Vagina (tissue), 2 donors: ENCODE results near the gene TRPM2. TPM values are rescaled to one million over a fixed set of nuclear protein-coding genes. Genes with fewer than 3 reads are reported as not detected.

ENCODE experiments used
- DNase-seq, 2 donors: peaks; one replicate each; pipeline ENCODE4 v3.0.0-alpha.2; 2017; ENCODE audit errors: extremely low spot score in 2 of 2
- H3K27ac ChIP-seq: fragments of 200-600 bp; sonication (generic); one replicate; pipeline ENCODE4 v1.5.1; 2019
- H3K27me3 ChIP-seq: fragments of 200-600 bp; sonication (generic); one replicate; pipeline ENCODE4 v1.5.1; 2019
- H3K36me3 ChIP-seq, 2 donors: fragments of 200-600 bp; sonication (generic); one replicate each; pipeline ENCODE4 v1.5.1; 2017 to 2019
- H3K4me1 ChIP-seq: fragments of 200-600 bp; sonication (generic); one replicate; pipeline ENCODE4 v1.5.1; 2019
- H3K4me3 ChIP-seq, 2 donors: fragments of 200-600 bp; sonication (generic); 1 replicate in 1 of 2; 2 replicates in 1 of 2; pipeline ENCODE4 v1.5.1; 2016 to 2019
- H3K9me3 ChIP-seq: fragments of 200-600 bp; sonication (generic); one replicate; pipeline ENCODE4 v1.5.1; 2019
- CTCF ChIP-seq, 3 experiments: fragments of 450-650 bp in 2 of 3; fragments of 200-600 bp in 1 of 3; sonication (generic) in 1 of 3; IDR thresholded peaks; one replicate each; pipeline ENCODE4 v1.5.1; 2017 to 2019; ENCODE audit warnings: antibody characterized with exemption in 3 of 3, mild to moderate bottlenecking in 2 of 3, moderate library complexity in 2 of 3
- POLR2A ChIP-seq, 2 donors: fragments of 450-650 bp; IDR thresholded peaks; one replicate each; pipeline ENCODE4 v1.6.1; 2017; ENCODE audit warnings: antibody characterized with exemption in 2 of 2, mild to moderate bottlenecking in 2 of 2, moderate library complexity in 2 of 2
- POLR2AphosphoS5 ChIP-seq, 2 donors: sonication (generic); formaldehyde crosslinking; IDR thresholded peaks; one replicate each; pipeline ENCODE4 v1.9.0; 2017; ENCODE audit warnings: antibody characterized with exemption in 2 of 2, mild to moderate bottlenecking in 2 of 2, low read depth in 1 of 2; ENCODE audit not compliant: insufficient read depth in 1 of 2
- intact Hi-C: fragments of 100-400 bp; cut with DNase I; formaldehyde crosslinking; loops from one replicate; pipeline ENCODE4 v1.15.1; 2023
- total RNA-seq: library from RNA; depleted of rRNA; stranded (reverse); fragments of >200 nt; gene quantifications from one replicate; pipeline ENCODE4 v1.2.3, GENCODE V29; 2016

Gene TRPM2
- total RNA-seq, 1 donor from 2014 or later: 2.2 TPM

- intact Hi-C loops: no loop called here
- TF ChIP-seq CTCF (IDR thresholded peaks at IDR 0.05) (no peak), POLR2AphosphoS5 (IDR thresholded peaks at IDR 0.05; ENCODE audit: insufficient read depth in 1 of 2, low read depth in 1 of 2) (no peak), POLR2A (IDR thresholded peaks at IDR 0.05) (no peak)
- Histone ChIP-seq H3K9me3 (no peaks in the 10 kb centered on the region), H3K4me1 (no peaks in the 10 kb centered on the region), H3K36me3 (no peaks in the 10 kb centered on the region), H3K27ac (no peak overlapping the region), H3K4me3 (no peak overlapping the region), H3K27me3 (no peaks in the 10 kb centered on the region)
- no peak for DNase-seq
Measured at GRCh38 chr21:44475266-44475845, 121.9 kb downstream of the TRPM2 start.

DNA sequence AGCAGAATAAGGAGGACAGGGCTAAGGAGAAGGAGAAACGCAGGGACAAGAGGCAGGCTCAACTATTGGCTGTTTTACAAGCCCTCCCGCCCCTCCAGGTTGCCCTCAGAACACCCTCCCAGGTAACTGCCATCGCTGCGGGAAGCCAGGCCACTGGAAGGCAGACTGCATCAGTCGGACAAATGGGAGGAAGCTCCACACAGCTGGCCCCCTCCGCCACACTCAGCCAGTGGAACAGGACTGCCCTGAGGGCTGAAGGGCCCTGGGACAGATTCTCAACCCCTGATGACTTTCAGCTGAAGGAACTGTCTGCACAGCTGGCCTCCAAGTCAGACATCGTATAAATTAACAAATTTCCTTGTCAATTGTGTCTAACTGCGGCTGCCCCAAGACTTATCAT, 123.7 kb downstream of the TRPM2 start:
- intact Hi-C loops: no loop called here
- Histone ChIP-seq H3K4me3 (no peak overlapping the region), H3K36me3 (no peaks in the 10 kb centered on the region), H3K27ac (no peak overlapping the region), H3K27me3 (no peaks in the 10 kb centered on the region), H3K9me3 (no peaks in the 10 kb centered on the region), H3K4me1 (no peaks in the 10 kb centered on the region)
- TF ChIP-seq POLR2AphosphoS5 (IDR thresholded peaks at IDR 0.05; ENCODE audit: insufficient read depth in 1 of 2, low read depth in 1 of 2) (no peak), POLR2A (IDR thresholded peaks at IDR 0.05) (no peak), CTCF (IDR thresholded peaks at IDR 0.05) (no peak)
- no peak for DNase-seq

DNA sequence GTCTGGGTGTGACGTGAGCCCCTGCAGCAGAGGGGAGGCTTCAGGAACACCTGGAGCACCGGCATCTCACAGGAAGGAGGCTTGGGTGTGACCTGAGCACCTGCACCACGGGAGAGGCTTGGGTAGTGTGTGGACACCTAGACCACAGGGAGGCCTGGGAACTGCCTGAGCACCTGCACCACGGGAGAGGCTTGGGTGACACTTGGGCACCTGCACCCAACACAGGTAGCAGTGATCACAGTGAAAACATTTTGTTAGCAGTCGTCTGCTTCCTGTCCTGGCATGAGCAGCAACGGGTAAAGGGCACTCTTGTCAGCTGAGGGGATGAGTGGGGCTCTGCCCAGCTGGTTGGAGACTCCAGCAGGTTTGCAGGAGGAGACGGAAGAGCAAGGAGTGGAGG, 124.3 kb downstream of the TRPM2 start:
- intact Hi-C loops: no loop called here
- Histone ChIP-seq H3K27ac (no peak overlapping the region), H3K4me1 (no peaks in the 10 kb centered on the region), H3K4me3 (no peak overlapping the region), H3K27me3 (no peaks in the 10 kb centered on the region), H3K36me3 (no peaks in the 10 kb centered on the region), H3K9me3 (no peaks in the 10 kb centered on the region)
- no peak for DNase-seq
- TF ChIP-seq POLR2A (IDR thresholded peaks at IDR 0.05): no peak
- no peak for TF ChIP-seq CTCF (IDR thresholded peaks at IDR 0.05)
- no peak for TF ChIP-seq POLR2AphosphoS5 (IDR thresholded peaks at IDR 0.05; ENCODE audit: insufficient read depth in 1 of 2, low read depth in 1 of 2)

- Histone ChIP-seq H3K27ac (no peak overlapping the region), H3K9me3 (no peaks in the 10 kb centered on the region), H3K4me1 (no peaks in the 10 kb centered on the region), H3K27me3 (no peaks in the 10 kb centered on the region), H3K4me3 (no peak overlapping the region), H3K36me3 (no peaks in the 10 kb centered on the region)
- no peak for DNase-seq
- intact Hi-C loops: no loop called here
- no peak for TF ChIP-seq CTCF (IDR thresholded peaks at IDR 0.05)
- no peak for TF ChIP-seq POLR2AphosphoS5 (IDR thresholded peaks at IDR 0.05; ENCODE audit: insufficient read depth in 1 of 2, low read depth in 1 of 2)
- TF ChIP-seq POLR2A (IDR thresholded peaks at IDR 0.05): no peak
Measured at GRCh38 chr21:44478124-44478800, 124.8 kb downstream of the TRPM2 start.

- intact Hi-C loops: no loop called here
- no peak for TF ChIP-seq POLR2AphosphoS5 (IDR thresholded peaks at IDR 0.05; ENCODE audit: insufficient read depth in 1 of 2, low read depth in 1 of 2)
- TF ChIP-seq POLR2A (IDR thresholded peaks at IDR 0.05): no peak
- TF ChIP-seq CTCF (IDR thresholded peaks at IDR 0.05): no peak
Measured at GRCh38 chr21:44478801-44479167, 125.4 kb downstream of the TRPM2 start.

More at GRCh38 chr21:44478801-44479167, 125.4 kb downstream of the TRPM2 start:
- no peaks in the 10 kb centered on the region for H3K27me3 ChIP-seq
- H3K27ac ChIP-seq: no peak overlapping the region
- H3K36me3 ChIP-seq: no peaks in the 10 kb centered on the region
- H3K9me3 ChIP-seq: no peaks in the 10 kb centered on the region
- H3K4me3 ChIP-seq: no peak overlapping the region
- no peak for DNase-seq
- H3K4me1 ChIP-seq: no peaks in the 10 kb centered on the region
